ENCODE data around the gene ZNF343.

The ZNF343 gene

GRCh38 chr20:2451939-2452732 lies 56.6 kb downstream of the ZNF343 start:
- no peak overlapping the region for H3K4me3 ChIP-seq (ENCODE audit: low read length)
- DNase-seq (ENCODE audit: low read depth, low spot score) = peak; percentile 42

GRCh38 chr20:2451422-2451821 lies 57.3 kb downstream of the ZNF343 start:
- no peak for DNase-seq (ENCODE audit: low read depth, low spot score)
- no peak overlapping the region for H3K4me3 ChIP-seq (ENCODE audit: low read length)

GRCh38 chr20:2449386-2449785 lies 59.3 kb downstream of the ZNF343 start:
- DNase-seq (ENCODE audit: low read depth, low spot score) = no peak
- H3K4me3 ChIP-seq (ENCODE audit: low read length) = no peak overlapping the region

- DNase-seq (ENCODE audit: low read depth, low spot score) = no peak
Observed at GRCh38 chr20:2446845-2447244, 61.9 kb downstream of the ZNF343 start.

More at GRCh38 chr20:2446845-2447244, 61.9 kb downstream of the ZNF343 start:
- no peak overlapping the region for H3K4me3 ChIP-seq (ENCODE audit: low read length)

All from Jurkat, Clone E6-1 (cell line).